ENCODE results near the gene UTP18.

Gene UTP18

GRCh38 chr17:51335883-51336822, 75.8 kb downstream of the UTP18 start:
- no peak for DNase-seq

GRCh38 chr17:51341457-51341856, 81.1 kb downstream of the UTP18 start:
- DNase-seq, result no peak

DNA sequence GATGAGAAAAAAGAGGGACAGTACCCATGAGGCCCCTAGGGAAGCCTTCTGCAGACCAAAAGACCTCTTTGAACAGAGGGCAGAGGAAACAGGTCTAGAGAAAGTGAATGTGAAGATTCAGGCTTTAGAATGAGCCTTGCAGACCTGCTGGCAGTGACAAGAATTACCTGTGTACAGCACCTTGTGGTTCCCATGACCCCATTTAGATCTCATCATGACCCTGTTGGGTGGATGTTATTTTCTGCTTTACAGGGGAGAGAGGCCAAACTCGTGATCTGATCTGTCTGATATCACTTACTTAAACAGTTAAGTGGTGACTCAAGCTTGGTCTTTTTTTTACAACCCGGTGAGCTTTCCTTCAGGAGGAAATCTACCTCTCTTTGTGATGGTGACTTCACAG, 81.9 kb downstream of the UTP18 start:
- no peak for DNase-seq

- DNase-seq, result no peak
Observed at GRCh38 chr17:51344532-51344931, 84.2 kb downstream of the UTP18 start.

GRCh38 chr17:51346218-51346982, 86.1 kb downstream of the UTP18 start:
- DNase-seq, result no peak
